Thymus (tissue), 11 donors: ENCODE measurements around the gene CRYL1. TPM values are rescaled to one million over a fixed set of nuclear protein-coding genes. Genes with fewer than 3 reads are reported as not detected.

Source experiments
- DNase-seq, 9 donors: peaks; one replicate each; pipeline ENCODE4 v3.0.0-alpha.2; 2013; ENCODE audit warnings: low spot score in 9 of 9, low read depth in 6 of 9, missing footprints in 1 of 9
- H3K27ac ChIP-seq, 2 donors: one replicate each; pipeline ENCODE4 v1.5.1; 2013; ENCODE audit warnings: control low read depth in 1 of 2, low read depth in 1 of 2, low read length in 1 of 2, mild to moderate bottlenecking in 1 of 2, moderate library complexity in 1 of 2
- H3K27me3 ChIP-seq, 2 donors: one replicate each; pipeline ENCODE4 v1.5.1; 2013; ENCODE audit warnings: low read length in 1 of 2; ENCODE audit not compliant: control insufficient read depth in 2 of 2, insufficient read depth in 1 of 2
- H3K36me3 ChIP-seq, 2 donors: one replicate each; pipeline ENCODE4 v1.5.1; 2013; ENCODE audit warnings: low read length in 1 of 2, mild to moderate bottlenecking in 1 of 2, moderate library complexity in 1 of 2; ENCODE audit not compliant: control insufficient read depth in 2 of 2, insufficient read depth in 2 of 2
- H3K4me1 ChIP-seq, 2 donors: one replicate each; pipeline ENCODE4 v1.5.1; 2013; ENCODE audit warnings: low read length in 2 of 2; ENCODE audit not compliant: control insufficient read depth in 2 of 2, insufficient read depth in 2 of 2
- H3K4me3 ChIP-seq, 2 donors: one replicate each; pipeline ENCODE4 v1.5.1; 2013; ENCODE audit warnings: low read length in 2 of 2, control low read depth in 1 of 2, mild to moderate bottlenecking in 1 of 2
- H3K9me3 ChIP-seq, 2 donors: one replicate each; pipeline ENCODE4 v1.5.1; 2013; ENCODE audit warnings: low read length in 1 of 2, mild to moderate bottlenecking in 1 of 2; ENCODE audit not compliant: control insufficient read depth in 2 of 2, insufficient read depth in 1 of 2
- WGBS: extraction: QIAGEN DNeasy Blood & Tissue Kit; methylation state at CpG from one replicate; pipeline ENCODE4 v1.1.7; 2013; 5-methylcytosine and 5-hydroxymethylcytosine counted together
- polyA plus RNA-seq: library from polyadenylated mRNA; stranded (reverse); fragments of 200-250 nt; gene quantifications from one replicate; pipeline ENCODE4 v1.2.3, GENCODE V29; 2013
- total RNA-seq: library from RNA; stranded (reverse); fragments of 120-200 nt; gene quantifications from one replicate; pipeline ENCODE4 v1.2.4, GENCODE V29; 2013
- donor health status: healthy.

The CRYL1 gene
- total and polyA plus RNA-seq, 2 donors: 10.0 to 17.5 TPM

- 95% methylated on average over 5 of the region's 5 CpGs for whole genome bisulfite sequencing
- no peak for DNase-seq
- no peak overlapping the region for H3K27ac ChIP-seq
- H3K4me1 ChIP-seq: peaks cover 3 to 28% of the 10 kb centered on the region in 2 donors
- no peaks in the 10 kb centered on the region for H3K9me3 ChIP-seq
- H3K36me3 ChIP-seq: no peaks in the 10 kb centered on the region
- no peaks in the 10 kb centered on the region for H3K27me3 ChIP-seq
- H3K4me3 ChIP-seq: no peak overlapping the region
Measured at GRCh38 chr13:20407759-20408158, 117.9 kb downstream of the CRYL1 start.

GRCh38 chr13:20405691-20406090 lies 120.0 kb downstream of the CRYL1 start:
- DNase-seq: no peak
- WGBS: 94% methylated on average over 17 of the region's 17 CpGs
- no peaks in the 10 kb centered on the region for H3K27me3 ChIP-seq
- no peak overlapping the region for H3K4me3 ChIP-seq
- peaks cover 8 to 31% of the 10 kb centered on the region in 2 donors for H3K4me1 ChIP-seq
- H3K27ac ChIP-seq: no peak overlapping the region
- no peaks in the 10 kb centered on the region for H3K36me3 ChIP-seq
- H3K9me3 ChIP-seq: no peaks in the 10 kb centered on the region

- Histone ChIP-seq H3K9me3 (no peaks in the 10 kb centered on the region), H3K4me3 (no peak overlapping the region), H3K27ac (no peak overlapping the region), H3K27me3 (no peaks in the 10 kb centered on the region), H3K4me1 (peaks cover 8 to 30% of the 10 kb centered on the region in 2 donors), H3K36me3 (no peaks in the 10 kb centered on the region)
- 94% methylated on average over 13 of the region's 13 CpGs for WGBS
- no peak for DNase-seq
Measured at GRCh38 chr13:20404488-20405222, 121.0 kb downstream of the CRYL1 start.

GRCh38 chr13:20403826-20404225 lies 121.8 kb downstream of the CRYL1 start:
- H3K27me3 ChIP-seq: no peaks in the 10 kb centered on the region
- no peaks in the 10 kb centered on the region for H3K9me3 ChIP-seq
- H3K36me3 ChIP-seq: no peaks in the 10 kb centered on the region
- WGBS: 96% methylated on average over 10 of the region's 10 CpGs
- no peak for DNase-seq
- no peak overlapping the region for H3K27ac ChIP-seq
- no peak overlapping the region for H3K4me3 ChIP-seq
- peaks cover 8 to 30% of the 10 kb centered on the region in 2 donors for H3K4me1 ChIP-seq

GRCh38 chr13:20402881-20403280 lies 122.8 kb downstream of the CRYL1 start:
- H3K4me3 ChIP-seq: no peak overlapping the region
- no peak for DNase-seq
- H3K27ac ChIP-seq: no peak overlapping the region
- peaks cover 8 to 30% of the 10 kb centered on the region in 2 donors for H3K4me1 ChIP-seq
- no peaks in the 10 kb centered on the region for H3K36me3 ChIP-seq
- no peaks in the 10 kb centered on the region for H3K27me3 ChIP-seq
- 98% methylated on average over 5 of the region's 5 CpGs for WGBS
- no peaks in the 10 kb centered on the region for H3K9me3 ChIP-seq

- 65% methylated on average over 21 of the region's 21 CpGs for WGBS
- peak overlapping the region in 1 of 2 donors; percentile 21 for H3K27ac ChIP-seq
- peak in 2 of 9 donors; percentile 17 to 45 for DNase-seq
Measured at GRCh38 chr13:20401931-20402856, 123.5 kb downstream of the CRYL1 start.

GRCh38 chr13:20401531-20401930 lies 124.1 kb downstream of the CRYL1 start:
- 97% methylated on average over 5 of the region's 5 CpGs for WGBS
- H3K4me3 ChIP-seq: no peak overlapping the region
- peaks cover 8 to 30% of the 10 kb centered on the region in 2 donors for H3K4me1 ChIP-seq
- DNase-seq: no peak
- H3K27ac ChIP-seq: peak overlapping the region in 1 of 2 donors; percentile 10
- no peaks in the 10 kb centered on the region for H3K9me3 ChIP-seq
- no peaks in the 10 kb centered on the region for H3K36me3 ChIP-seq
- no peaks in the 10 kb centered on the region for H3K27me3 ChIP-seq

More at GRCh38 chr13:20401931-20402856, 123.5 kb downstream of the CRYL1 start:
- no peaks in the 10 kb centered on the region for H3K36me3 ChIP-seq
- no peaks in the 10 kb centered on the region for H3K27me3 ChIP-seq
- peaks cover 8 to 30% of the 10 kb centered on the region in 2 donors for H3K4me1 ChIP-seq
- no peaks in the 10 kb centered on the region for H3K9me3 ChIP-seq
- no peak overlapping the region for H3K4me3 ChIP-seq

GRCh38 chr13:20400774-20401173 lies 124.9 kb downstream of the CRYL1 start:
- WGBS: 71% methylated on average over 7 of the region's 7 CpGs
- no peaks in the 10 kb centered on the region for H3K9me3 ChIP-seq
- H3K27ac ChIP-seq: no peak overlapping the region
- no peak overlapping the region for H3K4me3 ChIP-seq
- DNase-seq: no peak
- no peaks in the 10 kb centered on the region for H3K27me3 ChIP-seq
- peaks cover 8 to 30% of the 10 kb centered on the region in 2 donors for H3K4me1 ChIP-seq
- H3K36me3 ChIP-seq: no peaks in the 10 kb centered on the region

- DNase-seq: no peak
- 97% methylated on average over 4 of the region's 4 CpGs for WGBS
Measured at GRCh38 chr13:20399961-20400360, 125.7 kb downstream of the CRYL1 start.

More at GRCh38 chr13:20399961-20400360, 125.7 kb downstream of the CRYL1 start:
- Histone ChIP-seq H3K36me3 (no peaks in the 10 kb centered on the region), H3K4me3 (no peak overlapping the region), H3K9me3 (no peaks in the 10 kb centered on the region), H3K27me3 (no peaks in the 10 kb centered on the region), H3K4me1 (peaks cover 8 to 30% of the 10 kb centered on the region in 2 donors), H3K27ac (no peak overlapping the region)
